Measurements from ENCODE around the gene HDAC4.
"Not testable (repeated sequence)": the region's sequence is repeated elsewhere in the genome, so short reads cannot be mapped to it uniquely, and the experiment has no call there.

HDAC4 gene

DNA sequence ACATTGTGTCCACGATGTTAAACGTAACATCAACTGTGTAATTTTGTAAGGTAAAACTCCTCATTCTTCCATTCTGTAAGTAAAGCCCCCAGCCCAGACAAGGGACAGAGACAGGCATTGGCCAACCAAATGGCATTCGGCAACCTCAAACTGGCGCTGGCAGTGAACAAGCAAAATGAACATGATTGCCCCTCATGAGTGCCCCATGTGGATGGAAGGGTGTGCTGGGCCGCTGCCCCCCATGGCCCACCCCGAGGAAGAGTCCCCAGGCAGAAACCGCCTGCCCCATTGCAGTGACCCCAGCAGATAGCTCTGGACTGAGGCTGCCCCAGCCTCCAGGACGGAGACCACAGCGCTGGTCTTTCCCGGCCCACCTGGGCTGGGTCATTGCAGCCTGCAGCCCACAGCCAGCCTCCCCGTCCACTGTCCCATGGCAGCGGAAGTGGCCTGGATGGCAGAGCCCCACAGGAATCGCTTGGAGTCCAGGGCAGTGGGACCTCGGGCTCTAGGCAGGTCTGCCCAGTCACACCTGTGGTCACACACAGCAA is 220.2 kb downstream of the HDAC4 start:
- no peak for DNase-seq (ENCODE audit: low read depth in 1 of 2, low spot score in 1 of 2)

DNA sequence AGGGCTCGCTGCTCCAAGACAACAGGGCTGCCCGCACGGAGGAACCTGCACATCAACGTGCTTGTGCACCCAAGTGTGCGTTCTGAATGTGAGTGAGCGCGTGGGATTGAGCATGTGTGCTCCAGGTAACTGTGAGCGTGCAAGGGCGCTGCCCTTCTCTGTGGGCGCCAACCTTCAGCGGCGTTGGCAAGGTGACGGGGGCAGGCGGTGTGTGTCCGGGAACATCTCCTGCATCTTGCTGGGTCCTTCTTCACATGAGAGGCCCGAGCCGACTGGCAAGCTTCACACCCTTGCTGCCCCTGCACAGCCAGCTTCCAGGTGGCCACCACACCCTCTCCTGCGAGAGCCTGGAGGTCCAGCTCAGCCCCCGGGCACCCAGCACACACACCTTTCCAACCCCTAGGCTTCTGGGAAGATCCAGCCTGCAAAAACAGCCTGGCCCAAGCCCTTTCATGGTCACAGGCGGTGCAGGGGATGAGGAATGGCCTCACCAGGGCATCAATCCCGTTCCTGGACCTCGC is 220.9 kb downstream of the HDAC4 start:
- no peak for DNase-seq (ENCODE audit: low read depth in 1 of 2, low spot score in 1 of 2)

- no peak for DNase-seq (ENCODE audit: low read depth in 1 of 2, low spot score in 1 of 2)
These were observed 221.9 kb downstream of the HDAC4 start for GRCh38 chr2:239178954-239179353.

GRCh38 chr2:239178484-239178883 is 222.3 kb downstream of the HDAC4 start:
- DNase-seq (ENCODE audit: low read depth in 1 of 2, low spot score in 1 of 2) = no peak

GRCh38 chr2:239177908-239178307 is 222.9 kb downstream of the HDAC4 start:
- DNase-seq (ENCODE audit: low read depth in 1 of 2, low spot score in 1 of 2) = no peak

DNA sequence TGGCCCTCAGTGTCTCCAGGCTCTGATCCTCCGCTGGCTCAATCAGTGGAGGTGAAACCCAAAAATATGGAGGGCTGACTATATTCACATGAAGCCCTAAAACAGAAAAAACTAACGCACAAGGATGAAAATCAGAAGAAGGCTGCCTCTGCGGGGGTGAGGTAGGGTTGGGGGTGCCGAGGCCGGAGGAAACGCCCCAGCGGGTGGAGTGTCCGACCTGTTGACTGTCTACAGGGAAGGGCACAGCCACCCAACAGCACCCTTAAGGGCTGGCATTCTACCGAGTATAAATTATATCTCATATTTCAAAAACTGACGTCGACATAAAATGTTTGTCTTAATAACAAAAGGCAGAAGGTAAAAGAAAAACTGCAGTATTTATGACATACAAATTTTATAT is 223.5 kb downstream of the HDAC4 start:
- DNase-seq (ENCODE audit: low read depth in 1 of 2, low spot score in 1 of 2) = no peak

DNA sequence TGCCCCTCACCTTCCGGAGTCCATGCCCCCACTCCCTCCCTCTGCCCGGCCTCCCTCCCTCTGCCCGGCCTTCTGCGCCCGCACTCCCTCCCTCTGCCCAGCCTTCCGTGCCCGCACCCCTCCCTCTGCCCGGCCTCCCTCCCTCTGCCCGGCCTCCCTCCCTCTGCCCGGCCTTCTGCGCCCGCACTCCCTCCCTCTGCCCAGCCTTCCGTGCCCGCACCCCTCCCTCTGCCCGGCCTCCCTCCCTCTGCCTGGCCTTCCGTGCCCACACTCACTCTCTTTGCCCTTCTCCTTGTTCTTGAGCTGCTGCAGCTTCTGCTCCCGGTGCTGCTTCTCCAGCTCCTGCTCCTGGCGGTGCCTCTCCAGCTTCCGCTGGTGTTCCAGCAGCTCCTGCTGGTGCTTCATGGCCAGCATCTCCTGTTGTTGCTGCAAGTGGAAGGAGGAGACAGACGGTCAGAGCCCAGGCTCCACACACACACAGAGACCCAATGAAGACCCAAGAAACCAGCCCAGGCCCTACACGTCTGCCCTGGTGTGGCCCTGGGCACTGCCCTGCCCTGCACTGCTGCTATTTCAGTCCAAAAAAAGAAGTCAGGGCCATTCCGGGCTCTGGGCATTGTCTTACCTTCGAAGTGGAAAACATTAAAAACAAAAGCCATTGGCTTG is 224.5 kb downstream of the HDAC4 start:
- DNase-seq (ENCODE audit: low read depth in 1 of 2, low spot score in 1 of 2) = not testable (repeated sequence)

DNA sequence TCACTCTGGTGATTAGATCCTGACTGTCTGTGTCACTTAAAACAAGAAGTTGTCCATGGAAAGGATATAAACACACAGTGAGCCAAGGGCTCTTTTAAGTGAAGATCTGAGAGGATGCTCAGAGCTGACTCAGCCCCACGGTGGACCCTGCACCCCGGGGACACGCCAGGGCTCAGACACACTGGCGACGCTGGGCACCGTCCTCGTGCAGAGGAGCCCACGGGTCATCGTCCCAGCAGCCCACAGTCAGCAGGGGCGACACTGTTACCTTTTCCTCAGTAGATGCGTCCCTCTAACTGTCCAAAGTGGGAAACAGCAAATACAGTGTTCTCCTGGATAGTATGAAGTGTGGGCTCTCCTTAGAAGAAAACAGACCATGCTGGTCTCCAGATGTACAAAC is 225.6 kb downstream of the HDAC4 start:
- no peak for DNase-seq (ENCODE audit: low read depth in 1 of 2, low spot score in 1 of 2)

DNA sequence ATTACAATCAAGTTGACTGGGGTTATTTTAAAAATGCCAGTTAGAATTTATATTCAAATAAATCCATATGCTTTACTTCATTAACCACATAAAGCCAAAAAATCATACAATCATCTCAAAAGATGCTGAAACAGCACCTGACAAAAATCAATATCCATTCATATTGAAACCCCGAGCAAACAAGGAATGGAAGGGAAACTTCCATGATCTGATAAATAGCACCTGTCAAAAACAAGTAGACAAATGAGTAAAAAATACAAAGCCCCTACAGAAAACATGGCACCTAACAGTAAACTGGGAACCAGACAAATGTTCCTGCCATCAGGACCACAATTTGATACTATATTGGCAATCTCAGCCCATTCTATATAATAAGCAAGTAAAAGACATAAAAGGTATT is 227.5 kb downstream of the HDAC4 start:
- no peak for DNase-seq (ENCODE audit: low read depth in 1 of 2, low spot score in 1 of 2)

DNA sequence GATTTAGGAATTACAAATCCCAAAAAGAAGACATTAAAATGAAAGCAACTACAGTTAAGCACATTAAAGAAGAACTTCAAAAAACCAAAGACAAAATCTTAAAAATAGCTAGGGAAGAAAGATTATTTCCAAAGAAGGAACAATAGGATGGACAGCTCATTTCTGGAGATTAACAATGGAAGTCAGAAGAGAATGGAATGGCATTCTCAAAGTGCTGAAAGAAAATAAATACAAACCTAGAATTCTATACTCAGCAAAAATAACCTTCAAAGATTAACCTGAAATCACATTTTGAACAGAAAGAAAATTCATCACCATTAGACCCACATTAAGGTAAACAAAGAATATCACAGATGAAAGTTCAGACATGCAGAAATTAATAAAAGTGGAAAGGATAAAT is 229.2 kb downstream of the HDAC4 start:
- no peak for DNase-seq (ENCODE audit: low read depth in 1 of 2, low spot score in 1 of 2)

DNA sequence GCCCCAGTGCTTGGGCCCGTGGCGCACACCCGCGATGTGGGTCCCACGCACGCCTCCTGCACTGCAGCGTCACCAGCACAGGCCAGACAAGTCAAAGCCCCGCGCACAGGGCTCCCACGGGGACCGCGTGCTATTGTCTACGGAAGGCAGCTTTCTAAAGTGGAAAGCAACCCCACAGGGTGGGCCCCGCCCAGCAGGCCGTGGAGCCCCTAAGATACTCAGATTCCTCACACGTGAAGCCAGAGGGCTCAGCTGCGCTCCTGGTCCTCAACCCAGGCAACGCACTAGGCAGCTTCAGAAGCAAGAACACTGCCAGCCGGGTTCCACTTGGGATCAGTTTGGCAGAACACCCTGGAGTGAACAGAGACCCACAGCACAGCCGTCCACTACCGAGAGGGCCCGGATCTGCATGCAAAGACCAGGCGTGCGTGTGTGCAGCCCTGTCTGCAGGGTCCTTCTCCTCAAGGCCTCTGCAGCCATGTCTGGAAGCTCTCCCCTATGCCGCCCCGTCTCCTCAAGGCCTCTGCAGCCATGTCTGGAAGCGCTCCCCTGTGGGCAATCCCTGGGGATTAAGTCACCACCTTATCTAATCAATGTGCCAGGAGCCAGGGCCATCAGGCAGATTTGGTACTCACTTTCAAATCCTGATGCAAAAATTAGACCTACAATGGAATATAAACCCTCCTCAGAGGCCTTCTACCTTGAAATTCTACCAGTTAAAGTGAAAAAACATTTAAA is 231.3 kb downstream of the HDAC4 start:
- DNase-seq (ENCODE audit: low read depth in 1 of 2, low spot score in 1 of 2) = no peak

GRCh38 chr2:239168575-239168974 is 232.2 kb downstream of the HDAC4 start:
- no peak for DNase-seq (ENCODE audit: low read depth in 1 of 2, low spot score in 1 of 2)

- DNase-seq (ENCODE audit: low read depth in 1 of 2, low spot score in 1 of 2) = no peak
These were observed 232.9 kb downstream of the HDAC4 start for GRCh38 chr2:239167766-239168444.

DNA sequence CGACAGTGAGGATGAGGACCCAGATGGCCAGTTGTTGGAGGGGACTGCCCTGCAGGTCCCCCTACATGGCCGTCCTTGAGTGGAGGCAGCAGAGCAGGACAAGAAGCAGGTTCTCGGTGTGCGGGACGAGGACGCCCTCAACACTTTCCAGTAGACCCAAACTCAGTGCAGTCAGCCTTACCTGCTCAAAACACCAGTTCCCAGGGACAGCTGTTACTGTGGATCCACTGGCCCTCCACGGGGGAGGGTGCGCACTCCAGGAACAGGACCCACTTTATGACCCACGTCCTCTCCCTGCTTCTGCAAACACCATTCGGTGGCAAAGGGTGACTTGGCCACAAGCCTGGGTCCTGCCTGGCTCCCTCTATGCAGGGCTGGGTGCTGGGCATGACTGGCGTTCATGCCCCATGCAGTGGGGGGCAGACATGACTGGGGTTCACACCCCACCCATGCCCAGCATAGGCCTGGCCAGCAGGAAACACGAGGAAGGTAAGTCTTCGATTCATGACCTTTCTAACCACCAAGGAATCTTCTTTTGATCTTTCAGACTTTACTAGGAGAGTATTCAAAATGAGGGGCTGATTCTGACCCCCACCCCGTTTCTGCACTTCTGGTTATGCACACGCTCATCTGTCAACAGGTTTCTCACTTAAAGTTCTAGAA is 233.7 kb downstream of the HDAC4 start:
- no peak for DNase-seq (ENCODE audit: low read depth in 1 of 2, low spot score in 1 of 2)

- DNase-seq (ENCODE audit: low read depth in 1 of 2, low spot score in 1 of 2) = no peak
These were observed 234.5 kb downstream of the HDAC4 start for GRCh38 chr2:239166201-239166834.

- no peak for DNase-seq (ENCODE audit: low read depth in 1 of 2, low spot score in 1 of 2)
These were observed 235.5 kb downstream of the HDAC4 start for GRCh38 chr2:239165206-239165831.

DNA sequence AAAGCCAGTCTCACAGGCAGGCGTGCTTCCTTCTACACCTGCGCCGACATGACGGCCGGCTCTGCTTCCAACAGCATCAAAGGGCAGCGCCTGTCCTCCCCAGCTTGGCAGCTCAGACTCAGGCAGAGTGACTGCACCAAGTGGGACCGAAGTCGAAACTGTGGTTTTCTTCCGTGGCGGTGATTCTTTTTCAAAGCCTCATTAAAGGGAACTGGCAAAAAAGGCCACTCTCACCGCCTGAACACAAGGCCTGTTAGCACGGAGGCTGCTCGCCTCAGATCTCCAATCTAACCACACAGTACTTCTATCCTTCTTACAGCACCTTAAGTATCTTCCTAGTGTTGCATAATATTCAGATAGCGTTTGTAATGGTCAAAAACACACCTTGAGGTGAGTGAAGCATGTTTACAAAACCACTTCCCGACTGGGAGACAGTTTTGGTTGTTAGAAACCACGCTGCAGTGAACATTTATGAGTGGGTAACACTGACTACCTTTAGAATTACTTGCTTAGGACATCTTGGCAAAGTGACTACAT is 236.4 kb downstream of the HDAC4 start:
- no peak for DNase-seq (ENCODE audit: low read depth in 1 of 2, low spot score in 1 of 2)

DNA sequence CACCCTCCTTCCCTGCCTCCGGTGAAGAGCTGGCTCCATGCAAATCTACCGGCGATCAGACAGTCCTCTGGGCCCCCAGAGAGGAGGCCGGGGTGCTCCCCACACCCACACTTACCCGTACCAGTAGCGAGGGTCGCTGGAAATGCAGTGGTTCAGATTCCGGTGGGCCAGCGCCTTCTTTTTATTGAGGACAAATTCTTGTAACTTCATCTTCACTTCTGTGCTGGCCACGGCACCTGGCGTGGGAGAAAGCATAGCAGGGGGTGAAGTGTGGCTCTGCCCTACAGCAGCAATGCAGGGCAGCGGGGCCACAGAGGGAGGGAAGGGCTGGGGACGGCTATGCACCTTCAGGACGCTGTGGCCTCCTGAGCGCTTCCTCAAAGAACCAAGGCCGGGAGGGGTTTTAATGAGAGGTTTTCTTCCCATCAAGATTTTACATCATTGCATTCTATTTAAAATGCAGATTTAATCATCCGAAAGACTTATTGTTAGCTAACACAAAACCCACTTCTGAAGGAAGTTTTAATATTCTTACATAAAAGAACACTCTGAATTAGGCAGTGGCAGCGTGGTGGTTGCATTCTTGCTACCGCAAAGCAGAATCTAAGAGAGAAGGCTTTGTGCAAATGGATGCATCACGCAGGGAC is 237.0 kb downstream of the HDAC4 start:
- DNase-seq (ENCODE audit: low read depth in 1 of 2, low spot score in 1 of 2) = no peak

DNA sequence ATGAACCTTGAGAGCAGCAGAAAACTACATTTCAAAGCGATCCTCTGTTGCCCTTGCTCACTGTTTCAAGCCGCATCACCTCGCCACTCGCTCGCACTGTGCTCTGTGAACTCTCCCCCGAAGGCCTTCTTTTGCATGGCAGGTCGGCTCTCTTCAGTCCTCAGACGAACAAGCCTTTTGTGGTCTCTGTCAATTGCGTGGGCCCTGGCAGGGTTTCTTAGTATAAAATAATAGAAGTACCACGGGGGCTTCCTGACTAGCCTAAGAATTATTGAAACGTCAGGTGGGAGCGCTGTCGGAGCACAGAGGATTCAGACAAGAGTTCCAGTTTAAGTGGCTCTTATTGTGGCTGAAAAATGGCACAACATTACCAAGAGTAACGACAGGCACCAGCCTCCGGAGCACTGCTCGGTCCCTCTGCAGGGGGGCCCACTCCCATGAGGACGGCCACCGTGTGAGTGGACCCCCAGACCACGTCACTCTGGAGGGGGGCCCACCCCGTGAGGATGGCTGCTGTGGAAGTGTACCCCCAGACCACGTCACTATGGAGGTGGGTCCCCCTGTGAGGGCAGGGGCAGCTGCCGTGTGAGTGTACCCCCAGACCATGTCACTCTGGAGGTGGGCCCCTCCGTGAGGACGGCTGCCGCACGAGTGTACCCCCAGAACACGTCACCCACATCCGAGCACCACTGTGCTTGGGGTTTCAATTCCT is 237.7 kb downstream of the HDAC4 start:
- no peak for DNase-seq (ENCODE audit: low read depth in 1 of 2, low spot score in 1 of 2)

Data from activated T-helper 1 cell treated with anti-CD3 and anti-CD28 coated beads, Interleukin-2, amount 50 U/mL, for 16 hours (primary cell).